GM12873 (cell line): ENCODE results near the gene MICAL3.

Experiments
- TF ChIP-seq, protein P1 (sequence below): IDR thresholded peaks from 2 replicates; pipeline ENCODE4 v1.5.1; 2012; ENCODE audit warnings: low read depth, mild to moderate bottlenecking, moderate library complexity, low read length, control low read depth; ENCODE audit not compliant: insufficient read depth; ENCODE audit errors: missing control alignments

MICAL3 gene

DNA sequence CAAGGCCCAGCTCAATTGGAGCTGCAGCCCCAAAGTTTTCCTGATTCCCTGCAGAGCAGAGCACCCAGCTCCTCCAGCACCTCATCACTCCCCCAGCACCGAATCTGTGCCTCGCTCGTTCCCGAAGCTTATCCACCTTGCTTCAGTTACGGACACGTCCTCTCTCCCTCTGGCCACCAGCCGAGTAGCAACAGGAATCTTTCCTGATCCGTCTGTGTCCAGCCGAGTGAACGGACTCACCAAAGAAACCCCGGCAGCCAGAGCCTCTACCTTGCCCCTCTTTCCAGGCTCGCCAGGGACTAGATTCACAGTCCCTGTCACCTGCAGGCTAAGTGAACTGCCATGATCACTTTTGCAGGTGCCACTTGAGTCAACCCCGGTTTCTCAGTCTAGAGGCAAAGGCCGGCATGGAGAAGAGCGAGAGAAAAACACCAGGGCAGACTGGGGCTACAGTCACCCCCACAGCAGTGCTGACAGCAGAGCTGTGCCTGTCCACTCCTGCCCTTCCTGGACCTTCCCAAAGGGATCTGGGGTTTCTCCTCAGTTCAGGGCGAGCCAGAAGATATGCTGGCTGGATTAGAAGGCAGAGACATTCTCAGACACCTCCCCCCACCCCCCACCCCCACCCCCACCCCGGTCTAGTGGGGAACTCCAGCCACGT is 282.4 kb downstream of the MICAL3 start:
- TF ChIP-seq, protein P1, sequence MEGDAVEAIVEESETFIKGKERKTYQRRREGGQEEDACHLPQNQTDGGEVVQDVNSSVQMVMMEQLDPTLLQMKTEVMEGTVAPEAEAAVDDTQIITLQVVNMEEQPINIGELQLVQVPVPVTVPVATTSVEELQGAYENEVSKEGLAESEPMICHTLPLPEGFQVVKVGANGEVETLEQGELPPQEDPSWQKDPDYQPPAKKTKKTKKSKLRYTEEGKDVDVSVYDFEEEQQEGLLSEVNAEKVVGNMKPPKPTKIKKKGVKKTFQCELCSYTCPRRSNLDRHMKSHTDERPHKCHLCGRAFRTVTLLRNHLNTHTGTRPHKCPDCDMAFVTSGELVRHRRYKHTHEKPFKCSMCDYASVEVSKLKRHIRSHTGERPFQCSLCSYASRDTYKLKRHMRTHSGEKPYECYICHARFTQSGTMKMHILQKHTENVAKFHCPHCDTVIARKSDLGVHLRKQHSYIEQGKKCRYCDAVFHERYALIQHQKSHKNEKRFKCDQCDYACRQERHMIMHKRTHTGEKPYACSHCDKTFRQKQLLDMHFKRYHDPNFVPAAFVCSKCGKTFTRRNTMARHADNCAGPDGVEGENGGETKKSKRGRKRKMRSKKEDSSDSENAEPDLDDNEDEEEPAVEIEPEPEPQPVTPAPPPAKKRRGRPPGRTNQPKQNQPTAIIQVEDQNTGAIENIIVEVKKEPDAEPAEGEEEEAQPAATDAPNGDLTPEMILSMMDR: no peak

DNA sequence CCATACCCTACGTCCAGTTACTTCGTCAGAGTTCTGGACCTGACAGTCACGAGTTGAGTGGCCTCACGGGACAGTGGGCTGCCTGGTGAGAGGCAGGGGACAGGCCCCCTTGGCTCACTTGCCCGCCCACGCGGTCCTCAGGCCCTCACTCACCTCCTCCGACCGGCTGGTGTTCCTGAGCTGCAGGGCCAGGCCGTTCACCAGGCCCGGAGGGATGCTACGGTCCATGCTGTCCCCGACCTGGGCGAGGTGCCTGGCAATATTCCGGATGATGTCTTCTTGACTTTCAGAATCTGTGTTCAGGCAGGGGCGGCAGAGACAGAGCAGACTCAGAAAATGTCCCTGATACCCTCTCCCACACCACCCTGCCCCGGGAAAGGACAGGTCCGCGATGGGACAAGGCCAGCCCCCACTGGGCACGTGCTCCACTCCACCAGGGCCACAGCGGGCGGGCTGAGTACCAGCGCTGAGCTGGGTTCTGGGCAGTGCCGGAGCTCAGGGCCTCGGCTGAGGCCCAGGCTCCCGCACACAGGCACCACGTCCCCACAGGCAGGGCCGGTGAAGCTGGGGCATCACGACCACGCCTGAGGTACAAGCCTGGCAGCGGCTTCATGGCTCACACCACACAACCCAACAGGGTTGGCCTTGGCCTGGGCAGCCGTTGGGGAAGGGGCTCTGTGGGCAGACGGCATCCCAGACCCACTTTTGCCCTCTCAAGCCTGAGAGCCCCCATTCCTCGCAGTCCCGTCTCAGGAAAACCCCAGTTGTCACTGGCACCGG is 285.0 kb downstream of the MICAL3 start:
- TF ChIP-seq, protein P1: no peak

DNA sequence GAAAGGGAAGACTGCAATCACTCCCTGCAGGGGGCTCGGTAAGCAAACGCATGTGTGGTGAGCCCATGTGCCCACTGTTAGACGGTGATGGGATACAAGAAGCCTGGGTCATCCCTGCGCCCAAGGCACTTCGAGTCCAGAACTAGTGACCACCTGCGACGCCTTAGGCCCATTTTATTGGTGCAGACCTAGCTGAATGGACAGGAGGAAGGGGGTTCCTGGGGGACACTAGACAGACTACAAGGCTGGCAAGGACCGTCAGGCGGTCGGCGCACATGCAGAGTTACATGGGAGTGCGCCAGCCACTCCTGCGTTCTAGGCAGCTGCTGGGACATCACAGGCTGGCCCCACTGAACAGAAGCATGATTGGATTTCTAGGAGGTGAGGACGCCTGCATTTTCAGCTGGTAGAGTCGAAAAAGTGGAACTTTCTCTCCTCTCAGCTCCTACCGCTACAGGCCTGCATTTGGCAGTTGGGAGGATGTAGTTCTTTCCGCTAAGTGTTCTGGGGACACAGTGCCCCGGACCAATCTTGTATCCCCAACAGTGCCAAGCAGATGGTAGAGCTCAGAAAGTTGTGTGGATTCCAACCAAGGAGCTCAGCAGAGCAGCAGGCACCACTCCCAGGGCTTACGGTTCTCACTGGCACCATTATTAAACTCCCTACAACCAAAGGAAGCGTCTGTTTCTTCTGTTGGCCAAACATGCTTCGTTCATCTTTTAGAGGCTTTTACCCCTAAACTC is 285.8 kb downstream of the MICAL3 start:
- TF ChIP-seq, protein P1: no peak
